ENCODE measurements around the gene KIR2DL3.
"Not testable (repeated sequence)": the region's sequence is repeated elsewhere in the genome, so short reads cannot be mapped to it uniquely, and the experiment has no call there.

The KIR2DL3 gene

GRCh38 chr19:54738715-54739114 lies 402 bp downstream of the KIR2DL3 start:
- TF ChIP-seq SPI1 (IDR thresholded peaks at IDR 0.05; ENCODE audit: low read depth, low read length), result no peak
- no peak for TF ChIP-seq POU2F2 (IDR thresholded peaks at IDR 0.05; ENCODE audit: low read depth, low read length)
- no peak for TF ChIP-seq POLR2A (IDR thresholded peaks at IDR 0.05; ENCODE audit: low read depth, low read length)
- no peak for TF ChIP-seq TAF1 (IDR thresholded peaks at IDR 0.05; ENCODE audit: low read depth, low read length)
- no peak for TF ChIP-seq POLR2AphosphoS5 (IDR thresholded peaks at IDR 0.05; ENCODE audit: low read depth, low read length)
- TF ChIP-seq PAX5 (IDR thresholded peaks at IDR 0.05; ENCODE audit: insufficient read depth, low read length, severe bottlenecking), result no peak
- FAIRE-seq (no peak), DNase-seq (ENCODE audit: insufficient read length, low spot score) (no peak)

GRCh38 chr19:54739587-54740497 lies 1.5 kb downstream of the KIR2DL3 start:
- no peak for FAIRE-seq
- no peak for DNase-seq (ENCODE audit: insufficient read length, low spot score)
- TF ChIP-seq POU2F2 (IDR thresholded peaks at IDR 0.05; ENCODE audit: low read depth, low read length), result no peak
- TF ChIP-seq TAF1 (IDR thresholded peaks at IDR 0.05; ENCODE audit: low read depth, low read length), result no peak
- TF ChIP-seq POLR2AphosphoS5 (IDR thresholded peaks at IDR 0.05; ENCODE audit: low read depth, low read length), result no peak
- no peak for TF ChIP-seq SPI1 (IDR thresholded peaks at IDR 0.05; ENCODE audit: low read depth, low read length)
- no peak for TF ChIP-seq POLR2A (IDR thresholded peaks at IDR 0.05; ENCODE audit: low read depth, low read length)
- TF ChIP-seq PAX5 (IDR thresholded peaks at IDR 0.05; ENCODE audit: insufficient read depth, low read length, severe bottlenecking), result no peak

GRCh38 chr19:54741950-54742349 lies 3.6 kb downstream of the KIR2DL3 start:
- DNase-seq (ENCODE audit: insufficient read length, low spot score); FAIRE-seq: not testable (repeated sequence)

GRCh38 chr19:54744080-54744479 lies 5.8 kb downstream of the KIR2DL3 start:
- DNase-seq (ENCODE audit: insufficient read length, low spot score); FAIRE-seq: not testable (repeated sequence)

GRCh38 chr19:54747614-54748322 lies 9.5 kb downstream of the KIR2DL3 start:
- FAIRE-seq; DNase-seq (ENCODE audit: insufficient read length, low spot score): not testable (repeated sequence)

- DNase-seq (ENCODE audit: insufficient read length, low spot score); FAIRE-seq: not testable (repeated sequence)
Observed at GRCh38 chr19:54750276-54750675, 12.0 kb downstream of the KIR2DL3 start.

GRCh38 chr19:54756204-54757110 lies 18.1 kb downstream of the KIR2DL3 start:
- not testable (repeated sequence) for FAIRE-seq; DNase-seq (ENCODE audit: insufficient read length, low spot score)

- not testable (repeated sequence) for FAIRE-seq; DNase-seq (ENCODE audit: insufficient read length, low spot score)
Observed at GRCh38 chr19:54758577-54758976, 20.3 kb downstream of the KIR2DL3 start.

GRCh38 chr19:54764219-54764618 lies 25.9 kb downstream of the KIR2DL3 start:
- DNase-seq (ENCODE audit: insufficient read length, low spot score); FAIRE-seq: not testable (repeated sequence)

- not testable (repeated sequence) for DNase-seq (ENCODE audit: insufficient read length, low spot score); FAIRE-seq
Observed at GRCh38 chr19:54766464-54766863, 28.2 kb downstream of the KIR2DL3 start.

- DNase-seq (ENCODE audit: insufficient read length, low spot score); FAIRE-seq: not testable (repeated sequence)
Observed at GRCh38 chr19:54769646-54770045, 31.3 kb downstream of the KIR2DL3 start, which contains the start of gene KIR2DL1. Gene KIR2DL1 (plus strand): TSS chr19:54769793. CDS start chr19:54769851, 58 bp downstream.

GRCh38 chr19:54770511-54770910 lies 32.2 kb downstream of the KIR2DL3 start:
- DNase-seq (ENCODE audit: insufficient read length, low spot score), result not testable (repeated sequence)

GRCh38 chr19:54771018-54771960 lies 33.0 kb downstream of the KIR2DL3 start:
- FAIRE-seq; DNase-seq (ENCODE audit: insufficient read length, low spot score): not testable (repeated sequence)

More at GRCh38 chr19:54770511-54770910, 32.2 kb downstream of the KIR2DL3 start:
- not testable (repeated sequence) for FAIRE-seq

GRCh38 chr19:54772666-54773065 lies 34.4 kb downstream of the KIR2DL3 start:
- FAIRE-seq; DNase-seq (ENCODE audit: insufficient read length, low spot score): not testable (repeated sequence)

- FAIRE-seq, result not testable (repeated sequence)
Observed at GRCh38 chr19:54775095-54775815, 36.9 kb downstream of the KIR2DL3 start.

More at GRCh38 chr19:54775095-54775815, 36.9 kb downstream of the KIR2DL3 start:
- DNase-seq (ENCODE audit: insufficient read length, low spot score), result not testable (repeated sequence)

Data from GM12891 (cell line).